ENCODE data around the gene ITK.

DNA sequence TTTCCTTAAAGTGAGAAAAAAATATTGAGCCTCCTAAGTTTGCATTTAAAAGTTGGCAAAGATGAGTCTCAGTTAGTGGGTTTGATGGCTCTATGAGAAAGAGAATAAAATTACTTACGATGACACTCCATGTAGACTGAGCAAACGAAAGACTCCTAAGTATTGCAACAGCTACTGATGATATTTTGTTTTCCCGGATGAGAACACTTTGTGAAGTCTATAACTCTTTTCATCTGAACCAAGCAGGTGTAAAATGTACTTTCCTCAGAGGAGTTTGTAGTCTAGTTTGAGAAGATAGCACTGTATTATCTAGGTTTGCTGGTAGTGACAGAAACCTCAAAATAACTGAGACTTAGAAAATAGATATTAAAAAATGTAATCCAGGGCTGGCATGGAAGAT is 1.7 kb upstream of the ITK start:
- TF ChIP-seq, protein P1, sequence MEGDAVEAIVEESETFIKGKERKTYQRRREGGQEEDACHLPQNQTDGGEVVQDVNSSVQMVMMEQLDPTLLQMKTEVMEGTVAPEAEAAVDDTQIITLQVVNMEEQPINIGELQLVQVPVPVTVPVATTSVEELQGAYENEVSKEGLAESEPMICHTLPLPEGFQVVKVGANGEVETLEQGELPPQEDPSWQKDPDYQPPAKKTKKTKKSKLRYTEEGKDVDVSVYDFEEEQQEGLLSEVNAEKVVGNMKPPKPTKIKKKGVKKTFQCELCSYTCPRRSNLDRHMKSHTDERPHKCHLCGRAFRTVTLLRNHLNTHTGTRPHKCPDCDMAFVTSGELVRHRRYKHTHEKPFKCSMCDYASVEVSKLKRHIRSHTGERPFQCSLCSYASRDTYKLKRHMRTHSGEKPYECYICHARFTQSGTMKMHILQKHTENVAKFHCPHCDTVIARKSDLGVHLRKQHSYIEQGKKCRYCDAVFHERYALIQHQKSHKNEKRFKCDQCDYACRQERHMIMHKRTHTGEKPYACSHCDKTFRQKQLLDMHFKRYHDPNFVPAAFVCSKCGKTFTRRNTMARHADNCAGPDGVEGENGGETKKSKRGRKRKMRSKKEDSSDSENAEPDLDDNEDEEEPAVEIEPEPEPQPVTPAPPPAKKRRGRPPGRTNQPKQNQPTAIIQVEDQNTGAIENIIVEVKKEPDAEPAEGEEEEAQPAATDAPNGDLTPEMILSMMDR (IDR thresholded peaks at IDR 0.05 in 4 of 5, conservative IDR thresholded peaks at IDR 0.05 in 1 of 5) = no peak
- TF ChIP-seq POLR2A (IDR thresholded peaks at IDR 0.05) = no peak
